GM12878 (cell line): Measurements from ENCODE around the gene DBN1. TPM values are rescaled to one million over a fixed set of nuclear protein-coding genes. Genes with fewer than 3 reads are reported as not detected.

ENCODE experiments used
- BHLHE40 ChIP-seq, 2 experiments: fragments of 450-650 bp in 1 of 2; IDR thresholded peaks; 2 replicates each; pipeline ENCODE4 v1.6.1; 2011 to 2017; ENCODE audit warnings: low read depth in 2 of 2, borderline replicate concordance in 1 of 2, improper control_type of control experiment in 1 of 2, low read length in 1 of 2, mild to moderate bottlenecking in 1 of 2
- BRCA1 ChIP-seq: IDR thresholded peaks from 2 replicates; pipeline ENCODE4 v1.6.1; 2011; ENCODE audit warnings: low read depth, low read length, improper control_type of control experiment
- CREM ChIP-seq: IDR thresholded peaks from 2 replicates; pipeline ENCODE4 v1.6.1; 2014; ENCODE audit warnings: antibody characterized with exemption, low read depth
- DPF2 ChIP-seq: fragments of 450-650 bp; IDR thresholded peaks from 2 replicates; pipeline ENCODE4 v1.6.1; 2017; ENCODE audit warnings: mild to moderate bottlenecking
- RELA ChIP-seq: fragments of 450-650 bp; IDR thresholded peaks from 2 replicates; pipeline ENCODE4 v1.8.0; 2014; ENCODE audit warnings: borderline replicate concordance; ENCODE audit not compliant: partially characterized antibody
- SP1 ChIP-seq: IDR thresholded peaks from one replicate; pipeline ENCODE4 v1.6.1; 2011; ENCODE audit warnings: low read depth, low read length
- TCF3 ChIP-seq: IDR thresholded peaks from 2 replicates; pipeline ENCODE4 v1.6.1; 2012; ENCODE audit warnings: low read depth, mild to moderate bottlenecking, low read length, borderline replicate concordance; ENCODE audit not compliant: insufficient read depth
- ZSCAN29 ChIP-seq: fragments of 450-650 bp; IDR thresholded peaks from 2 replicates; pipeline ENCODE4 v1.6.1; 2017; ENCODE audit warnings: mild to moderate bottlenecking, moderate library complexity
- polyA plus RNA-seq, 11 experiments: library from polyadenylated mRNA; depleted of rRNA in 4 of 11; unstranded in 6 of 11; stranded (reverse) in 5 of 11; fragments of >200 nt; fragmentation: Nextera tagmentation in 4 of 11; fragmentation: Illumina TruSeq in 1 of 11; extraction: Ambion mirVana in 4 of 11; extraction: Trizol in 1 of 11; gene quantifications; 1 replicate in 1 of 11; 2 replicates in 10 of 11; pipeline versions ENCODE4 v1.2.1 to v1.2.3, GENCODE V29; 2011 to 2016; ENCODE audit warnings: inconsistent platforms in 2 of 11, missing spikeins in 2 of 11, low read depth in 1 of 11
- total RNA-seq, 4 experiments: library from RNA; depleted of rRNA in 3 of 4; stranded (reverse); fragments of >200 nt in 3 of 4; fragmentation: Illumina TruSeq in 1 of 4; extraction: Trizol in 1 of 4; gene quantifications; 2 replicates each; pipeline versions ENCODE4 v1.2.1 to v1.2.3, GENCODE V29; 2013 to 2021
- TF ChIP-seq, protein P1 (sequence below): fragments of 450-650 bp; IDR thresholded peaks from 2 replicates; pipeline ENCODE4 v1.6.1; 2017; ENCODE audit warnings: mild to moderate bottlenecking, moderate library complexity
- TF ChIP-seq, protein P2 (sequence below): IDR thresholded peaks from 2 replicates; pipeline ENCODE4 v1.6.1; 2011; ENCODE audit warnings: borderline replicate concordance, low read depth, mild to moderate bottlenecking, moderate library complexity, low read length; ENCODE audit not compliant: insufficient read depth, poor library complexity, severe bottlenecking

Gene DBN1
- total and polyA plus RNA-seq, 10 of the 15 experiments (the other 5 are each of a cell fraction or from before 2014, with no cell fraction given): 0.18 to 81.0 (median 27.9) TPM

GRCh38 chr5:177509381-177509951 is 36.0 kb upstream of the DBN1 start, which contains the start of gene DOK3 (continued):
- TF ChIP-seq, protein P1, sequence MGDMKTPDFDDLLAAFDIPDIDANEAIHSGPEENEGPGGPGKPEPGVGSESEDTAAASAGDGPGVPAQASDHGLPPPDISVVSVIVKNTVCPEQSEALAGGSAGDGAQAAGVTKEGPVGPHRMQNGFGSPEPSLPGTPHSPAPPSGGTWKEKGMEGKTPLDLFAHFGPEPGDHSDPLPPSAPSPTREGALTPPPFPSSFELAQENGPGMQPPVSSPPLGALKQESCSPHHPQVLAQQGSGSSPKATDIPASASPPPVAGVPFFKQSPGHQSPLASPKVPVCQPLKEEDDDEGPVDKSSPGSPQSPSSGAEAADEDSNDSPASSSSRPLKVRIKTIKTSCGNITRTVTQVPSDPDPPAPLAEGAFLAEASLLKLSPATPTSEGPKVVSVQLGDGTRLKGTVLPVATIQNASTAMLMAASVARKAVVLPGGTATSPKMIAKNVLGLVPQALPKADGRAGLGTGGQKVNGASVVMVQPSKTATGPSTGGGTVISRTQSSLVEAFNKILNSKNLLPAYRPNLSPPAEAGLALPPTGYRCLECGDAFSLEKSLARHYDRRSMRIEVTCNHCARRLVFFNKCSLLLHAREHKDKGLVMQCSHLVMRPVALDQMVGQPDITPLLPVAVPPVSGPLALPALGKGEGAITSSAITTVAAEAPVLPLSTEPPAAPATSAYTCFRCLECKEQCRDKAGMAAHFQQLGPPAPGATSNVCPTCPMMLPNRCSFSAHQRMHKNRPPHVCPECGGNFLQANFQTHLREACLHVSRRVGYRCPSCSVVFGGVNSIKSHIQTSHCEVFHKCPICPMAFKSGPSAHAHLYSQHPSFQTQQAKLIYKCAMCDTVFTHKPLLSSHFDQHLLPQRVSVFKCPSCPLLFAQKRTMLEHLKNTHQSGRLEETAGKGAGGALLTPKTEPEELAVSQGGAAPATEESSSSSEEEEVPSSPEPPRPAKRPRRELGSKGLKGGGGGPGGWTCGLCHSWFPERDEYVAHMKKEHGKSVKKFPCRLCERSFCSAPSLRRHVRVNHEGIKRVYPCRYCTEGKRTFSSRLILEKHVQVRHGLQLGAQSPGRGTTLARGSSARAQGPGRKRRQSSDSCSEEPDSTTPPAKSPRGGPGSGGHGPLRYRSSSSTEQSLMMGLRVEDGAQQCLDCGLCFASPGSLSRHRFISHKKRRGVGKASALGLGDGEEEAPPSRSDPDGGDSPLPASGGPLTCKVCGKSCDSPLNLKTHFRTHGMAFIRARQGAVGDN: peak; percentile 20; the same call in 1 of the 2 replicates
- TF ChIP-seq TCF3 (peak; percentile 81; the same call in 1 of the 2 replicates), DPF2 (0 out of 2 replicates have a peak, but pooled peaks have one; percentile 8), BHLHE40 (IDR thresholded peaks at IDR 0.05; ENCODE audit: borderline replicate concordance in 1 of 2, low read depth in 2 of 2, low read length in 1 of 2) (peak; percentile 44 to 81; a peak in 3 of 4 replicates), BRCA1 (no peak), CREM (peak; percentile 13; the same call in 1 of the 2 replicates), ZSCAN29 (no peak), RELA (no peak), SP1 (peak; percentile 20)
- TF ChIP-seq, protein P2, sequence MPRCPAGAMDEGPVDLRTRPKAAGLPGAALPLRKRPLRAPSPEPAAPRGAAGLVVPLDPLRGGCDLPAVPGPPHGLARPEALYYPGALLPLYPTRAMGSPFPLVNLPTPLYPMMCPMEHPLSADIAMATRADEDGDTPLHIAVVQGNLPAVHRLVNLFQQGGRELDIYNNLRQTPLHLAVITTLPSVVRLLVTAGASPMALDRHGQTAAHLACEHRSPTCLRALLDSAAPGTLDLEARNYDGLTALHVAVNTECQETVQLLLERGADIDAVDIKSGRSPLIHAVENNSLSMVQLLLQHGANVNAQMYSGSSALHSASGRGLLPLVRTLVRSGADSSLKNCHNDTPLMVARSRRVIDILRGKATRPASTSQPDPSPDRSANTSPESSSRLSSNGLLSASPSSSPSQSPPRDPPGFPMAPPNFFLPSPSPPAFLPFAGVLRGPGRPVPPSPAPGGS: peak; percentile 17
